SK-N-SH (cell line): Measurements from ENCODE around the gene KCTD3. TPM values are rescaled to one million over a fixed set of nuclear protein-coding genes. Genes with fewer than 3 reads are reported as not detected.

Experiments used
- CTCF ChIA-PET: fragments of 300-600, 350-600 bp; formaldehyde crosslinking; extraction: SDS; loops from one replicate; lab custom pipeline; 2021; lab: Yijun Ruan, JAX
- POLR2A ChIA-PET: fragments of 350-600 bp; sonication (Branson Sonifier 250); formaldehyde crosslinking; extraction: SDS; loops from one replicate; lab custom pipeline; 2020; ENCODE audit warnings: antibody characterized with exemption, inconsistent platforms; lab: Yijun Ruan, JAX
- DNase-seq: peaks from one replicate; pipeline ENCODE4 v3.0.0; 2012
- H2AFZ ChIP-seq: fragments of 200-600 bp; sonication (generic); 2 replicates; pipeline ENCODE4 v1.8.1; 2016; ENCODE audit warnings: antibody characterized with exemption, mild to moderate bottlenecking, low read depth
- H3F3A ChIP-seq: fragments of 200-600 bp; sonication (generic); replicated peaks from 2 replicates; pipeline ENCODE3; 2016; ENCODE audit warnings: antibody characterized with exemption, mild to moderate bottlenecking; ENCODE audit not compliant: insufficient read depth
- H3K27ac ChIP-seq, 2 experiments: fragments of 200-500 bp in 1 of 2; fragments of 200-600 bp in 1 of 2; sonication (Bioruptor generic) in 1 of 2; sonication (generic), shearing (Covaris generic) in 1 of 2; 2 replicates each; pipeline versions ENCODE4 v1.5.1 to v1.6.1; 2014 to 2016; ENCODE audit warnings: low read depth in 2 of 2, inconsistent platforms in 1 of 2, low read length in 1 of 2, mild to moderate bottlenecking in 1 of 2, mixed read lengths in 1 of 2
- H3K27me3 ChIP-seq: fragments of 200-600 bp; sonication (generic), shearing (Covaris generic); 2 replicates; pipeline ENCODE4 v1.6.1; 2016; ENCODE audit warnings: mixed run types; ENCODE audit not compliant: insufficient read depth
- H3K36me3 ChIP-seq, 2 experiments: fragments of 200-500 bp in 1 of 2; fragments of 200-600 bp in 1 of 2; sonication (Bioruptor generic) in 1 of 2; sonication (generic) in 1 of 2; replicated peaks in 1 of 2; 2 replicates each; pipeline versions ENCODE3 to v1.5.1; 2014 to 2016; ENCODE audit warnings: low read length in 1 of 2, mild to moderate bottlenecking in 1 of 2; ENCODE audit not compliant: insufficient read depth in 2 of 2, control insufficient read depth in 1 of 2
- H3K4me1 ChIP-seq, 2 experiments: fragments of 200-500 bp in 1 of 2; fragments of 200-600 bp in 1 of 2; sonication (Bioruptor generic) in 1 of 2; sonication (generic), shearing (Covaris generic) in 1 of 2; 2 replicates each; pipeline versions ENCODE4 v1.5.1 to v1.6.1; 2014 to 2016; ENCODE audit warnings: low read depth in 1 of 2, low read length in 1 of 2, mixed run types in 1 of 2; ENCODE audit not compliant: insufficient read depth in 2 of 2, control insufficient read depth in 1 of 2
- H3K4me2 ChIP-seq: fragments of 200-600 bp; sonication (generic), shearing (Covaris generic); 2 replicates; pipeline ENCODE4 v1.6.1; 2017; ENCODE audit warnings: mixed run types
- H3K4me3 ChIP-seq, 2 experiments: fragments of 200-500 bp in 1 of 2; fragments of 200-600 bp in 1 of 2; sonication (Bioruptor generic) in 1 of 2; sonication (generic), shearing (Covaris generic) in 1 of 2; 2 replicates each; pipeline versions ENCODE4 v1.5.1 to v1.8.1; 2014 to 2016; ENCODE audit warnings: low read depth in 2 of 2, inconsistent platforms in 1 of 2, low read length in 1 of 2, mild to moderate bottlenecking in 1 of 2, mixed read lengths in 1 of 2, moderate library complexity in 1 of 2
- H3K79me2 ChIP-seq: fragments of 200-600 bp; sonication (generic); 2 replicates; pipeline ENCODE4 v1.8.1; 2017; ENCODE audit warnings: mild to moderate bottlenecking; ENCODE audit not compliant: insufficient read depth
- H3K9ac ChIP-seq: fragments of 200-600 bp; sonication (generic); 2 replicates; pipeline ENCODE4 v1.6.1; 2017; ENCODE audit warnings: mixed run types
- H3K9me2 ChIP-seq: fragments of 200-600 bp; sonication (generic); 2 replicates; pipeline ENCODE4 v1.6.1; 2017; ENCODE audit warnings: mixed run types
- H3K9me3 ChIP-seq: fragments of 200-600 bp; sonication (generic); 2 replicates; pipeline ENCODE4 v1.6.1; 2017; ENCODE audit warnings: mixed run types, mild to moderate bottlenecking, moderate library complexity
- H4K20me1 ChIP-seq: fragments of 200-600 bp; sonication (generic); 2 replicates; pipeline ENCODE4 v1.6.1; 2017; ENCODE audit warnings: mild to moderate bottlenecking, mixed run types; ENCODE audit not compliant: insufficient read depth
- CHD2 ChIP-seq: fragments of 150-350 bp; IDR thresholded peaks from 2 replicates; pipeline ENCODE4 v1.6.1; 2018; ENCODE audit warnings: low read length; ENCODE audit not compliant: partially characterized antibody
- ELF1 ChIP-seq: IDR thresholded peaks from 2 replicates; pipeline ENCODE4 v1.4.0; 2012
- EP300 ChIP-seq, 2 experiments: IDR thresholded peaks; 2 replicates each; pipeline versions ENCODE4 v1.4.0 to v1.6.1; 2012; ENCODE audit warnings: borderline replicate concordance in 1 of 2, low read depth in 1 of 2, low read length in 1 of 2
- FOSL2 ChIP-seq: IDR thresholded peaks from 2 replicates; pipeline ENCODE4 v1.4.0; 2012; ENCODE audit warnings: low read depth, mild to moderate bottlenecking, moderate library complexity, borderline replicate concordance
- FOXM1 ChIP-seq: IDR thresholded peaks from 2 replicates; pipeline ENCODE4 v1.4.0; 2012; ENCODE audit warnings: low read depth, mild to moderate bottlenecking
- JUND ChIP-seq: IDR thresholded peaks from 2 replicates; pipeline ENCODE4 v1.4.0; 2012
- NFIC ChIP-seq: IDR thresholded peaks from 2 replicates; pipeline ENCODE4 v1.4.0; 2012; ENCODE audit warnings: borderline replicate concordance
- POLR2AphosphoS5 ChIP-seq: IDR thresholded peaks from 2 replicates; pipeline ENCODE4 v1.6.1; 2012; ENCODE audit warnings: low read depth, low read length
- RAD21 ChIP-seq: IDR thresholded peaks from 2 replicates; pipeline ENCODE4 v1.6.1; 2012; ENCODE audit warnings: mild to moderate bottlenecking, low read length
- RXRA ChIP-seq: IDR thresholded peaks from 2 replicates; pipeline ENCODE4 v1.4.0; 2012; ENCODE audit warnings: low read depth, mild to moderate bottlenecking, borderline replicate concordance
- SMC3 ChIP-seq: IDR thresholded peaks from 2 replicates; pipeline ENCODE4 v1.6.1; 2012; ENCODE audit warnings: low read depth, low read length, improper control_type of control experiment
- TAF1 ChIP-seq: IDR thresholded peaks from 2 replicates; pipeline ENCODE4 v1.6.1; 2012; ENCODE audit warnings: low read depth, mild to moderate bottlenecking, low read length, moderate library complexity, borderline replicate concordance
- TEAD4 ChIP-seq: IDR thresholded peaks from 2 replicates; pipeline ENCODE4 v1.4.0; 2012; ENCODE audit warnings: mild to moderate bottlenecking, borderline replicate concordance; ENCODE audit not compliant: insufficient read depth
- YY1 ChIP-seq: IDR thresholded peaks from 2 replicates; pipeline ENCODE4 v1.4.0; 2012; ENCODE audit warnings: low read depth, mild to moderate bottlenecking
- WGBS: methylation state at CpG from one replicate; pipeline ENCODE4 v1.1.6; 2017; ENCODE audit warnings: low lambda C conversion rate; 5-methylcytosine and 5-hydroxymethylcytosine counted together
- polyA plus RNA-seq, 3 experiments: library from polyadenylated mRNA; depleted of rRNA; stranded (reverse); fragments of >200 nt; gene quantifications; 2 replicates each; pipeline ENCODE4 v1.2.3, GENCODE V29; 2012
- TF ChIP-seq, protein P1 (sequence below): IDR thresholded peaks from 2 replicates; pipeline ENCODE4; 2012
- TF ChIP-seq, protein P2 (sequence below): IDR thresholded peaks from 2 replicates; pipeline ENCODE4 v1.4.0; 2012; ENCODE audit warnings: low read depth
- TF ChIP-seq, protein P3 (sequence below): fragments of 200-600 bp; sonication (generic); IDR thresholded peaks from 2 replicates; pipeline ENCODE4 v1.6.1; 2017; ENCODE audit warnings: antibody characterized with exemption, mild to moderate bottlenecking, moderate library complexity
- TF ChIP-seq, protein P4 (sequence below): fragments of 150-350 bp; IDR thresholded peaks from 2 replicates; pipeline ENCODE4 v1.6.1; 2016; ENCODE audit warnings: mild to moderate bottlenecking, low read depth, low read length

Gene KCTD3
- polyA plus RNA-seq, 1 of the 3 experiments (the other 2 are of a cell fraction) = 34.8 TPM

DNA sequence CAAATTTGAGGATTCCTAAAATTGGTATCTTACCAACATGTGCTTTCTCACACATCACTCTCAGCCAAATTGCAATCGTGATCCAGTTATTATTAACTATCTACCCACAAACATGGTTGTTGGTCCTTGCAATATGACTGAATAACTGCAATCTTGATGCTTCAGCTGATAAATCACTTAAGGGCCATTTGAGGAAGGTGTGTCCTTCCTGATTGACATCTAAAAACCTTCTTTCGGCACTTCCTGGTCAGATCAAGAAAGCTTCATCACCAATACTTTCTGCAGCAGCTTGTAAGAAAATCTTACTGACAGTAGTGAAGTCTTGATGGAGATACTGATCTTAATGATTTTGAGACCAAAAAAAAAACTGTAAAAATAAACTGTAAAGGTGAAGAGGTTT, 48.5 kb upstream of the KCTD3 start:
- H3K27ac ChIP-seq = no peak overlapping the region
- no peaks in the 10 kb centered on the region for H3K9me2 ChIP-seq
- H3K27me3 ChIP-seq = no peaks in the 10 kb centered on the region
- no peaks in the 10 kb centered on the region for H3F3A ChIP-seq
- WGBS = 30% methylated on average over 2 of the region's 2 CpGs
- H3K4me2 ChIP-seq = no peak overlapping the region
- no peaks in the 10 kb centered on the region; a peak in 1 of 4 replicates for H3K4me1 ChIP-seq
- H3K36me3 ChIP-seq = no peaks in the 10 kb centered on the region
- ChIA-PET CTCF (no interaction called here), POLR2A (no interaction called here)
- no peaks in the 10 kb centered on the region for H4K20me1 ChIP-seq
- no peaks in the 10 kb centered on the region for H3K9me3 ChIP-seq
- no peak for TF ChIP-seq FOSL2
- TF ChIP-seq, protein P1, sequence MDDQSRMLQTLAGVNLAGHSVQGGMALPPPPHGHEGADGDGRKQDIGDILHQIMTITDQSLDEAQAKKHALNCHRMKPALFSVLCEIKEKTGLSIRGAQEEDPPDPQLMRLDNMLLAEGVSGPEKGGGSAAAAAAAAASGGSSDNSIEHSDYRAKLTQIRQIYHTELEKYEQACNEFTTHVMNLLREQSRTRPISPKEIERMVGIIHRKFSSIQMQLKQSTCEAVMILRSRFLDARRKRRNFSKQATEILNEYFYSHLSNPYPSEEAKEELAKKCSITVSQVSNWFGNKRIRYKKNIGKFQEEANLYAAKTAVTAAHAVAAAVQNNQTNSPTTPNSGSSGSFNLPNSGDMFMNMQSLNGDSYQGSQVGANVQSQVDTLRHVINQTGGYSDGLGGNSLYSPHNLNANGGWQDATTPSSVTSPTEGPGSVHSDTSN = no peak
- TF ChIP-seq FOXM1 = no peak
- TF ChIP-seq RXRA = no peak
- DNase-seq = no peak
- H2AFZ ChIP-seq = no peak overlapping the region
- H3K79me2 ChIP-seq = no peaks in the 10 kb centered on the region
- H3K4me3 ChIP-seq = no peak overlapping the region
- H3K9ac ChIP-seq = no peak overlapping the region

DNA sequence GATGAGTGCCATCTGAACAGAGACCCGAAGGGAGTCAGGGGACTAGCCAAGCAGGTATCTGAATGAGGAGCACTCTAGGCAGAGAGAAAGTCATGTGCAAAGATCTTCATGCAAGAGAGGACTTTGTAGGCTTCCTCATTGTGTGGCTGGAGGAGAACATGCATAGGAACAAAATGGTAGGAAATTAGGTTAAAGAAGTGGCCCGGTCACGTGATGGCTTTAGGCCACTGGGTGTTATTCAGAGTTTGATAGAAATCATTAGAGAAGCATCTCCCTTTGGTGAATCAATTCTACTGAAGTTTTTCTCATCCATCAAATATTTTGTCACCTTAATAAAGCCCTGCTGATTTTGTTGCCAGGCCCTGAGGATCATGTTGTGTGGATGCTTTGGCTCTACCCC, 45.8 kb upstream of the KCTD3 start:
- Histone ChIP-seq H3K36me3 (no peaks in the 10 kb centered on the region), H3K27ac (no peak overlapping the region), H3K27me3 (no peaks in the 10 kb centered on the region), H3K9ac (no peak overlapping the region), H4K20me1 (no peaks in the 10 kb centered on the region), H3K9me2 (no peaks in the 10 kb centered on the region), H2AFZ (no peak overlapping the region), H3K4me3 (no peak overlapping the region), H3F3A (no peaks in the 10 kb centered on the region), H3K9me3 (no peaks in the 10 kb centered on the region), H3K4me2 (no peak overlapping the region), H3K79me2 (no peaks in the 10 kb centered on the region), H3K4me1 (no peaks in the 10 kb centered on the region; a peak in 1 of 4 replicates)
- CTCF ChIA-PET = no interaction called here
- no peak for DNase-seq
- 38% methylated on average over 3 of the region's 3 CpGs for WGBS
- TF ChIP-seq, protein P2, sequence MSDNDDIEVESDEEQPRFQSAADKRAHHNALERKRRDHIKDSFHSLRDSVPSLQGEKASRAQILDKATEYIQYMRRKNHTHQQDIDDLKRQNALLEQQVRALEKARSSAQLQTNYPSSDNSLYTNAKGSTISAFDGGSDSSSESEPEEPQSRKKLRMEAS = no peak
- TF ChIP-seq, protein P3, sequence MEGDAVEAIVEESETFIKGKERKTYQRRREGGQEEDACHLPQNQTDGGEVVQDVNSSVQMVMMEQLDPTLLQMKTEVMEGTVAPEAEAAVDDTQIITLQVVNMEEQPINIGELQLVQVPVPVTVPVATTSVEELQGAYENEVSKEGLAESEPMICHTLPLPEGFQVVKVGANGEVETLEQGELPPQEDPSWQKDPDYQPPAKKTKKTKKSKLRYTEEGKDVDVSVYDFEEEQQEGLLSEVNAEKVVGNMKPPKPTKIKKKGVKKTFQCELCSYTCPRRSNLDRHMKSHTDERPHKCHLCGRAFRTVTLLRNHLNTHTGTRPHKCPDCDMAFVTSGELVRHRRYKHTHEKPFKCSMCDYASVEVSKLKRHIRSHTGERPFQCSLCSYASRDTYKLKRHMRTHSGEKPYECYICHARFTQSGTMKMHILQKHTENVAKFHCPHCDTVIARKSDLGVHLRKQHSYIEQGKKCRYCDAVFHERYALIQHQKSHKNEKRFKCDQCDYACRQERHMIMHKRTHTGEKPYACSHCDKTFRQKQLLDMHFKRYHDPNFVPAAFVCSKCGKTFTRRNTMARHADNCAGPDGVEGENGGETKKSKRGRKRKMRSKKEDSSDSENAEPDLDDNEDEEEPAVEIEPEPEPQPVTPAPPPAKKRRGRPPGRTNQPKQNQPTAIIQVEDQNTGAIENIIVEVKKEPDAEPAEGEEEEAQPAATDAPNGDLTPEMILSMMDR = no peak
- TF ChIP-seq, protein P4, sequence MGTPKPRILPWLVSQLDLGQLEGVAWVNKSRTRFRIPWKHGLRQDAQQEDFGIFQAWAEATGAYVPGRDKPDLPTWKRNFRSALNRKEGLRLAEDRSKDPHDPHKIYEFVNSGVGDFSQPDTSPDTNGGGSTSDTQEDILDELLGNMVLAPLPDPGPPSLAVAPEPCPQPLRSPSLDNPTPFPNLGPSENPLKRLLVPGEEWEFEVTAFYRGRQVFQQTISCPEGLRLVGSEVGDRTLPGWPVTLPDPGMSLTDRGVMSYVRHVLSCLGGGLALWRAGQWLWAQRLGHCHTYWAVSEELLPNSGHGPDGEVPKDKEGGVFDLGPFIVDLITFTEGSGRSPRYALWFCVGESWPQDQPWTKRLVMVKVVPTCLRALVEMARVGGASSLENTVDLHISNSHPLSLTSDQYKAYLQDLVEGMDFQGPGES = no peak
- TF ChIP-seq SMC3 = no peak
- TF ChIP-seq YY1 = no peak
- no peak for TF ChIP-seq TAF1
- no peak for TF ChIP-seq NFIC
- TF ChIP-seq TEAD4 = no peak
- TF ChIP-seq EP300 (IDR thresholded peaks at IDR 0.05; ENCODE audit: borderline replicate concordance in 1 of 2, low read depth in 1 of 2, low read length in 1 of 2) = no peak
- no peak for TF ChIP-seq FOXM1
- TF ChIP-seq RAD21 = no peak
- TF ChIP-seq POLR2AphosphoS5 = no peak
- TF ChIP-seq JUND = no peak
- no peak for TF ChIP-seq CHD2
- no peak for TF ChIP-seq ELF1
- no peak for TF ChIP-seq RXRA
- POLR2A ChIA-PET = no interaction called here
